HEK293 (cell line): ENCODE results near the gene NFKBIB.
A peak's percentile ranks its signal among the peaks of the same experiment; 100 is the strongest.

ENCODE experiments used
- CTCF ChIA-PET: fragments of 350-600 bp; formaldehyde crosslinking; extraction: SDS; loops from one replicate; lab custom pipeline; 2021; ENCODE audit warnings: antibody characterized with exemption; lab: Yijun Ruan, JAX
- POLR2A ChIA-PET: fragments of 300-600 bp; formaldehyde crosslinking; extraction: SDS; loops from one replicate; lab custom pipeline; 2020; ENCODE audit warnings: antibody characterized with exemption, inconsistent platforms; lab: Yijun Ruan, JAX
- H3K27ac ChIP-seq: fragments of 200-500 bp; sonication (Bioruptor generic); 2 replicates; pipeline ENCODE4 v1.5.1; 2014; ENCODE audit warnings: low read depth, low read length, control low read depth, inconsistent platforms; ENCODE audit errors: extremely low read depth
- H3K36me3 ChIP-seq, 2 experiments: fragments of 200-500 bp in 1 of 2; sonication (Bioruptor generic) in 1 of 2; 1 replicate in 1 of 2; 2 replicates in 1 of 2; pipeline ENCODE4 v1.5.1; 2014 to 2017; ENCODE audit warnings: inconsistent platforms in 2 of 2, low read length in 2 of 2; ENCODE audit not compliant: control insufficient read depth in 2 of 2, insufficient read depth in 1 of 2
- H3K4me1 ChIP-seq: fragments of 200-500 bp; sonication (Bioruptor generic); 2 replicates; pipeline ENCODE4 v1.5.1; 2014; ENCODE audit warnings: mild to moderate bottlenecking, low read length, inconsistent platforms; ENCODE audit not compliant: control insufficient read depth, insufficient read depth
- H3K4me3 ChIP-seq: 2 replicates; pipeline ENCODE4 v1.5.1; 2011; ENCODE audit warnings: low read depth, mild to moderate bottlenecking, control low read depth, low read length, moderate library complexity
- H3K9me3 ChIP-seq: fragments of 200-500 bp; sonication (Bioruptor generic); 2 replicates; pipeline ENCODE4 v1.5.1; 2014; ENCODE audit warnings: low read depth, low read length, inconsistent platforms; ENCODE audit not compliant: control insufficient read depth, insufficient read depth
- EGR2 ChIP-seq: fragments of 450-650 bp; formaldehyde crosslinking; IDR thresholded peaks from 2 replicates; pipeline ENCODE4 v1.5.1; 2016; ENCODE audit warnings: low read depth, missing biosample characterization, missing genetic modification characterization
- GLIS1 ChIP-seq: fragments of 450-650 bp; formaldehyde crosslinking; IDR thresholded peaks from 2 replicates; pipeline ENCODE4 v1.5.1; 2016; ENCODE audit warnings: missing biosample characterization, missing genetic modification characterization
- KLF1 ChIP-seq: fragments of 450-650 bp; formaldehyde crosslinking; IDR thresholded peaks from 2 replicates; pipeline ENCODE4 v1.5.1; 2016; ENCODE audit warnings: missing biosample characterization, missing genetic modification characterization
- KLF16 ChIP-seq: fragments of 450-650 bp; formaldehyde crosslinking; IDR thresholded peaks from 2 replicates; pipeline ENCODE4 v1.5.1; 2017; ENCODE audit warnings: missing biosample characterization, missing genetic modification characterization
- KLF8 ChIP-seq: fragments of 450-650 bp; formaldehyde crosslinking; IDR thresholded peaks from 2 replicates; pipeline ENCODE4 v1.5.1; 2016; ENCODE audit warnings: missing biosample characterization, missing genetic modification characterization
- KLF9 ChIP-seq: fragments of 450-650 bp; formaldehyde crosslinking; IDR thresholded peaks from 2 replicates; pipeline ENCODE4 v1.5.1; 2016; ENCODE audit warnings: missing biosample characterization, missing genetic modification characterization, low read depth
- OSR2 ChIP-seq: fragments of 450-650 bp; formaldehyde crosslinking; IDR thresholded peaks from 2 replicates; pipeline ENCODE4 v1.5.1; 2016; ENCODE audit warnings: missing biosample characterization, missing genetic modification characterization
- OVOL3 ChIP-seq: fragments of 450-650 bp; formaldehyde crosslinking; IDR thresholded peaks from 2 replicates; pipeline ENCODE4 v1.5.1; 2016; ENCODE audit warnings: missing biosample characterization, missing genetic modification characterization
- PRDM4 ChIP-seq: fragments of 450-650 bp; formaldehyde crosslinking; IDR thresholded peaks from 2 replicates; pipeline ENCODE4 v1.5.1; 2017; ENCODE audit warnings: missing biosample characterization, missing genetic modification characterization
- SP2 ChIP-seq: fragments of 450-650 bp; formaldehyde crosslinking; IDR thresholded peaks from 2 replicates; pipeline ENCODE4 v1.5.1; 2016; ENCODE audit warnings: missing biosample characterization, missing genetic modification characterization
- ZBTB7A ChIP-seq: fragments of 450-650 bp; formaldehyde crosslinking; IDR thresholded peaks from 2 replicates; pipeline ENCODE4 v1.5.1; 2016; ENCODE audit warnings: low read depth, missing biosample characterization, missing genetic modification characterization
- ZFHX2 ChIP-seq: fragments of 450-650 bp; formaldehyde crosslinking; conservative IDR thresholded peaks from 2 replicates; pipeline ENCODE4 v1.5.1; 2016; ENCODE audit warnings: missing biosample characterization, missing genetic modification characterization
- ZNF16 ChIP-seq: fragments of 450-650 bp; formaldehyde crosslinking; IDR thresholded peaks from 2 replicates; pipeline ENCODE4 v1.5.1; 2016; ENCODE audit warnings: low read depth, missing biosample characterization, missing genetic modification characterization
- ZNF214 ChIP-seq: fragments of 450-650 bp; formaldehyde crosslinking; IDR thresholded peaks from 2 replicates; pipeline ENCODE4 v1.5.1; 2017; ENCODE audit warnings: missing biosample characterization, mild to moderate bottlenecking, missing genetic modification characterization, borderline replicate concordance
- ZNF266 ChIP-seq: fragments of 450-650 bp; formaldehyde crosslinking; IDR thresholded peaks from 2 replicates; pipeline ENCODE4 v1.5.1; 2016; ENCODE audit warnings: missing biosample characterization, missing genetic modification characterization, low read depth
- ZNF423 ChIP-seq: fragments of 450-650 bp; formaldehyde crosslinking; IDR thresholded peaks from 2 replicates; pipeline ENCODE4 v1.5.1; 2016; ENCODE audit warnings: missing biosample characterization, missing genetic modification characterization
- ZNF426 ChIP-seq: fragments of 450-650 bp; formaldehyde crosslinking; IDR thresholded peaks from 2 replicates; pipeline ENCODE4 v1.5.1; 2017; ENCODE audit warnings: missing biosample characterization, missing genetic modification characterization, mild to moderate bottlenecking, inconsistent platforms, moderate library complexity
- ZNF473 ChIP-seq: fragments of 450-650 bp; formaldehyde crosslinking; IDR thresholded peaks from 2 replicates; pipeline ENCODE4 v1.5.1; 2017; ENCODE audit warnings: missing biosample characterization, missing genetic modification characterization
- ZNF548 ChIP-seq: fragments of 450-650 bp; formaldehyde crosslinking; IDR thresholded peaks from 2 replicates; pipeline ENCODE4 v1.5.1; 2016; ENCODE audit warnings: missing biosample characterization, missing genetic modification characterization
- ZNF549 ChIP-seq: fragments of 450-650 bp; IDR thresholded peaks from 2 replicates; pipeline ENCODE4 v1.5.1; 2018; ENCODE audit warnings: missing biosample characterization, missing genetic modification characterization, mild to moderate bottlenecking, inconsistent platforms, moderate library complexity
- ZNF560 ChIP-seq: fragments of 450-650 bp; formaldehyde crosslinking; IDR thresholded peaks from 2 replicates; pipeline ENCODE4 v1.5.1; 2017; ENCODE audit warnings: missing biosample characterization, missing genetic modification characterization, borderline replicate concordance
- ZNF664 ChIP-seq: fragments of 450-650 bp; formaldehyde crosslinking; IDR thresholded peaks from 2 replicates; pipeline ENCODE4 v1.5.1; 2016; ENCODE audit warnings: missing biosample characterization, missing genetic modification characterization
- TF ChIP-seq, protein P1 (sequence below): fragments of 450-650 bp; formaldehyde crosslinking; IDR thresholded peaks from 2 replicates; pipeline ENCODE4 v1.5.1; 2016; ENCODE audit warnings: missing biosample characterization, missing genetic modification characterization
- TF ChIP-seq, protein P2 (sequence below): fragments of 450-650 bp; formaldehyde crosslinking; IDR thresholded peaks from 2 replicates; pipeline ENCODE4 v1.5.1; 2016; ENCODE audit warnings: missing biosample characterization, missing genetic modification characterization, low read depth

The NFKBIB gene

GRCh38 chr19:38946229-38947010 is 46.7 kb downstream of the NFKBIB start:
- H3K4me3 ChIP-seq = no peak overlapping the region
- 0 out of 2 replicates have a peak overlapping the region, but pooled peaks have one; percentile 31 for H3K27ac ChIP-seq
- TF ChIP-seq GLIS1 (tag by site-specific recombination) (peak; percentile 9; the same call in 1 of the 2 replicates), ZNF266 (tag by site-specific recombination) (no peak), KLF1 (tag by site-specific recombination) (peak; percentile 42; the same call in 1 of the 2 replicates), ZNF560 (tag by site-specific recombination) (no peak), PRDM4 (no peak)
- TF ChIP-seq, protein P1, sequence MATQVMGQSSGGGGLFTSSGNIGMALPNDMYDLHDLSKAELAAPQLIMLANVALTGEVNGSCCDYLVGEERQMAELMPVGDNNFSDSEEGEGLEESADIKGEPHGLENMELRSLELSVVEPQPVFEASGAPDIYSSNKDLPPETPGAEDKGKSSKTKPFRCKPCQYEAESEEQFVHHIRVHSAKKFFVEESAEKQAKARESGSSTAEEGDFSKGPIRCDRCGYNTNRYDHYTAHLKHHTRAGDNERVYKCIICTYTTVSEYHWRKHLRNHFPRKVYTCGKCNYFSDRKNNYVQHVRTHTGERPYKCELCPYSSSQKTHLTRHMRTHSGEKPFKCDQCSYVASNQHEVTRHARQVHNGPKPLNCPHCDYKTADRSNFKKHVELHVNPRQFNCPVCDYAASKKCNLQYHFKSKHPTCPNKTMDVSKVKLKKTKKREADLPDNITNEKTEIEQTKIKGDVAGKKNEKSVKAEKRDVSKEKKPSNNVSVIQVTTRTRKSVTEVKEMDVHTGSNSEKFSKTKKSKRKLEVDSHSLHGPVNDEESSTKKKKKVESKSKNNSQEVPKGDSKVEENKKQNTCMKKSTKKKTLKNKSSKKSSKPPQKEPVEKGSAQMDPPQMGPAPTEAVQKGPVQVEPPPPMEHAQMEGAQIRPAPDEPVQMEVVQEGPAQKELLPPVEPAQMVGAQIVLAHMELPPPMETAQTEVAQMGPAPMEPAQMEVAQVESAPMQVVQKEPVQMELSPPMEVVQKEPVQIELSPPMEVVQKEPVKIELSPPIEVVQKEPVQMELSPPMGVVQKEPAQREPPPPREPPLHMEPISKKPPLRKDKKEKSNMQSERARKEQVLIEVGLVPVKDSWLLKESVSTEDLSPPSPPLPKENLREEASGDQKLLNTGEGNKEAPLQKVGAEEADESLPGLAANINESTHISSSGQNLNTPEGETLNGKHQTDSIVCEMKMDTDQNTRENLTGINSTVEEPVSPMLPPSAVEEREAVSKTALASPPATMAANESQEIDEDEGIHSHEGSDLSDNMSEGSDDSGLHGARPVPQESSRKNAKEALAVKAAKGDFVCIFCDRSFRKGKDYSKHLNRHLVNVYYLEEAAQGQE (tag by site-specific recombination) = peak; percentile 99
- TF ChIP-seq, all 188 proteins: peak for 3
- H3K4me1 ChIP-seq = no peaks in the 10 kb centered on the region
- H3K36me3 ChIP-seq = peaks cover 48 to 78% of the 10 kb centered on the region in 2 experiments
- H3K9me3 ChIP-seq = no peaks in the 10 kb centered on the region
- POLR2A ChIA-PET = interaction anchor here (0.5 kb wide), 1 partner anchor 392 kb away, joined by 4 read pairs; no protein-coding TSS in a partner anchor
- CTCF ChIA-PET = interaction anchor here (0.7 to 1.7 kb wide), 5 partner anchors 13 to 164 kb away, joined by 3 to 6 read pairs (median 4); partner anchors contain the start of genes MRPS12 and SARS2

DNA sequence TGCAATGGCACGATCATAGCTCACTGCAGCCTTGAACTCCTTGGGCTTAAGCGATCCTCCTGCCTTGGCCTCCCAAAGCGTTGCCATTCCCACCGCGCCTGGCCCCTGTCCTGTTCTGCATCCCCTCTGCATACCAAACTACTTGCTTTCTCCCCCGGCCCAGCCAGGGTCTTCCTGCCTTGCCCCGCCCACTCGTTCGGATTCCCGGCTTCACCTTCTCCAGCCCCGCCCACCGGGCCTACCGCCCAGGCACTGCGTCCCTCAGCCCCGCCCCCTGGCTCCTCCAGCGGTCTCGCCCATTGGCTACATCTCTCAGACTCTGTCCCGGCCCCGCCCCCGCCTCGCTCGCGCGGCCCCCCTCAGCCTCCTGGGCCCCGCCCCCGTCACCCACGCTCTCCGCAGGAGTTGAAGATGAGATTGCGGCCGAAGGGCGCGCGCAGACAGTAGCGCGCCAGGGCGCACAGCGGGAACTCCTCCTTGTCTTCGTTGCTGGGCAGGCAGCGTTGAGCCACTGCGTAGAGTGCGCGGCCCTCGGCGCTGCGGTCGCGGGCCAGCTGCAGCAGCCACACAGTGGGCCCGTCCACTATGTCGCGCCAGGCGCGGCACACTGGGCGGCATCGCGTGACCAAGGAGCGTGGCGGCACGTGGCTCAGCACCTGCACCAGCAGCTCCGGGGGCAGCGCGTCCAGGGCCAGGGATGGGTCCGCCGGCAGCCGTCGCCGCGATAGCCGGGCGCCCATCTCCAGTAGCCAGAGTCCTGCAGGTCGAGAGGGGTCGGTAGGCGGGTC is 50.0 kb downstream of the NFKBIB start:
- Histone ChIP-seq H3K27ac (no peak overlapping the region), H3K9me3 (no peaks in the 10 kb centered on the region), H3K4me1 (no peaks in the 10 kb centered on the region), H3K36me3 (peaks cover 50 to 71% of the 10 kb centered on the region in 2 experiments), H3K4me3 (no peak overlapping the region)
- ChIA-PET POLR2A (interaction anchor here (0.7 kb wide), 1 partner anchor 822 kb away, joined by 3 read pairs; no protein-coding TSS in a partner anchor), CTCF (interaction anchor here (0.6 to 1.8 kb wide), 5 partner anchors 12 to 525 kb away, joined by 3 to 9 read pairs (median 3); no protein-coding TSS in a partner anchor)
- no peak for TF ChIP-seq ZNF214 (tag by site-specific recombination)
- peak; percentile 74 for TF ChIP-seq OSR2 (tag by site-specific recombination)
- TF ChIP-seq KLF8 (tag by site-specific recombination) = peak; percentile 83
- TF ChIP-seq ZNF473 (tag by site-specific recombination) = no peak
- peak; percentile 67 for TF ChIP-seq EGR2 (tag by site-specific recombination)
- TF ChIP-seq ZNF664 (tag by site-specific recombination) = no peak
- TF ChIP-seq ZNF423 = peak; percentile 72
- TF ChIP-seq ZBTB7A = no peak
- TF ChIP-seq, protein P2, sequence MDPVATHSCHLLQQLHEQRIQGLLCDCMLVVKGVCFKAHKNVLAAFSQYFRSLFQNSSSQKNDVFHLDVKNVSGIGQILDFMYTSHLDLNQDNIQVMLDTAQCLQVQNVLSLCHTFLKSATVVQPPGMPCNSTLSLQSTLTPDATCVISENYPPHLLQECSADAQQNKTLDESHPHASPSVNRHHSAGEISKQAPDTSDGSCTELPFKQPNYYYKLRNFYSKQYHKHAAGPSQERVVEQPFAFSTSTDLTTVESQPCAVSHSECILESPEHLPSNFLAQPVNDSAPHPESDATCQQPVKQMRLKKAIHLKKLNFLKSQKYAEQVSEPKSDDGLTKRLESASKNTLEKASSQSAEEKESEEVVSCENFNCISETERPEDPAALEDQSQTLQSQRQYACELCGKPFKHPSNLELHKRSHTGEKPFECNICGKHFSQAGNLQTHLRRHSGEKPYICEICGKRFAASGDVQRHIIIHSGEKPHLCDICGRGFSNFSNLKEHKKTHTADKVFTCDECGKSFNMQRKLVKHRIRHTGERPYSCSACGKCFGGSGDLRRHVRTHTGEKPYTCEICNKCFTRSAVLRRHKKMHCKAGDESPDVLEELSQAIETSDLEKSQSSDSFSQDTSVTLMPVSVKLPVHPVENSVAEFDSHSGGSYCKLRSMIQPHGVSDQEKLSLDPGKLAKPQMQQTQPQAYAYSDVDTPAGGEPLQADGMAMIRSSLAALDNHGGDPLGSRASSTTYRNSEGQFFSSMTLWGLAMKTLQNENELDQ (tag by site-specific recombination) = no peak
- TF ChIP-seq ZFHX2 (tag by site-specific recombination) = peak; percentile 75
- TF ChIP-seq KLF9 = peak; percentile 70
- TF ChIP-seq SP2 (tag by site-specific recombination) = peak; percentile 56
- no peak for TF ChIP-seq ZNF548
- TF ChIP-seq OVOL3 (tag by site-specific recombination) = no peak
- TF ChIP-seq ZNF426 (tag by site-specific recombination) = no peak
- TF ChIP-seq KLF16 (tag by site-specific recombination) = peak; percentile 61; the same call in 1 of the 2 replicates
- TF ChIP-seq ZNF16 = 0 out of 2 replicates have a peak, but pooled peaks have one; percentile 14
- TF ChIP-seq KLF1 (tag by site-specific recombination) = peak; percentile 73
- TF ChIP-seq ZNF549 (tag by site-specific recombination) = no peak
